H9 (cell line): ENCODE data around the gene TRANK1. TPM values are rescaled to one million over a fixed set of nuclear protein-coding genes. Genes with fewer than 3 reads are reported as not detected.

ENCODE experiments used
- DNase-seq: peaks from one replicate; pipeline ENCODE4 v3.0.0-alpha.2; 2017
- H2AFZ ChIP-seq: one replicate; pipeline ENCODE4 v1.6.1; 2013; ENCODE audit warnings: mild to moderate bottlenecking, low read length, control low read depth, moderate library complexity
- H2AK5ac ChIP-seq: 2 replicates; pipeline ENCODE4 v1.6.1; 2013; ENCODE audit warnings: low read length, control low read depth, mixed read lengths; ENCODE audit not compliant: insufficient read length
- H2BK120ac ChIP-seq: one replicate; pipeline ENCODE4 v1.6.1; 2013; ENCODE audit warnings: low read depth, mild to moderate bottlenecking, low read length, control low read depth, inconsistent platforms; ENCODE audit not compliant: poor library complexity, severe bottlenecking
- H2BK12ac ChIP-seq: 2 replicates; pipeline ENCODE4 v1.6.1; 2013; ENCODE audit warnings: low read length, control low read depth, mixed read lengths, low read depth; ENCODE audit not compliant: insufficient read length
- H2BK15ac ChIP-seq: 2 replicates; pipeline ENCODE4 v1.6.1; 2013; ENCODE audit warnings: low read depth, low read length, control low read depth
- H2BK20ac ChIP-seq: one replicate; pipeline ENCODE4 v1.6.1; 2013; ENCODE audit warnings: low read depth, mild to moderate bottlenecking, low read length, control low read depth, inconsistent platforms; ENCODE audit not compliant: poor library complexity, severe bottlenecking
- H2BK5ac ChIP-seq: 2 replicates; pipeline ENCODE4 v1.6.1; 2013; ENCODE audit warnings: low read length, control low read depth, mixed read lengths; ENCODE audit not compliant: insufficient read length
- H3K14ac ChIP-seq: 2 replicates; pipeline ENCODE4 v1.6.1; 2013; ENCODE audit warnings: low read length, control low read depth; ENCODE audit not compliant: insufficient read depth
- H3K18ac ChIP-seq: 2 replicates; pipeline ENCODE4 v1.6.1; 2013; ENCODE audit warnings: low read depth, mild to moderate bottlenecking, mixed read lengths, low read length, control low read depth; ENCODE audit not compliant: insufficient read length
- H3K23ac ChIP-seq: 2 replicates; pipeline ENCODE4 v1.6.1; 2013; ENCODE audit warnings: low read length, control low read depth, mixed read lengths, low read depth; ENCODE audit not compliant: insufficient read length
- H3K23me2 ChIP-seq: 2 replicates; pipeline ENCODE4 v1.6.1; 2013; ENCODE audit warnings: low read depth, mild to moderate bottlenecking, mixed read lengths, low read length, control low read depth; ENCODE audit not compliant: insufficient read length, poor library complexity, severe bottlenecking
- H3K27ac ChIP-seq: 2 replicates; pipeline ENCODE4 v1.5.1; 2013; ENCODE audit warnings: low read length, control low read depth, mixed read lengths, low read depth; ENCODE audit not compliant: insufficient read length
- H3K27me3 ChIP-seq: 2 replicates; pipeline ENCODE4 v1.6.1; 2013; ENCODE audit warnings: low read length, control low read depth, inconsistent platforms; ENCODE audit not compliant: insufficient read depth
- H3K4ac ChIP-seq: 2 replicates; pipeline ENCODE4 v1.6.1; 2013; ENCODE audit warnings: low read depth, mild to moderate bottlenecking, control low read depth, inconsistent platforms, low read length, moderate library complexity
- H3K4me1 ChIP-seq: 2 replicates; pipeline ENCODE4 v1.6.1; 2013; ENCODE audit warnings: low read length, control low read depth, inconsistent platforms; ENCODE audit not compliant: insufficient read depth
- H3K4me2 ChIP-seq: 2 replicates; pipeline ENCODE4 v1.6.1; 2013; ENCODE audit warnings: low read length, control low read depth, mixed read lengths; ENCODE audit not compliant: insufficient read length, insufficient read depth
- H3K56ac ChIP-seq: 2 replicates; pipeline ENCODE4 v1.6.1; 2013; ENCODE audit warnings: low read depth, mild to moderate bottlenecking, mixed read lengths, low read length, control low read depth; ENCODE audit not compliant: insufficient read length
- H3K79me1 ChIP-seq: 2 replicates; pipeline ENCODE4 v1.6.1; 2013; ENCODE audit warnings: low read depth, mild to moderate bottlenecking, moderate library complexity, low read length, control low read depth, inconsistent platforms; ENCODE audit not compliant: insufficient read depth, poor library complexity, severe bottlenecking
- H3K79me2 ChIP-seq: 2 replicates; pipeline ENCODE4 v1.6.1; 2013; ENCODE audit warnings: low read length, control low read depth, inconsistent platforms; ENCODE audit not compliant: insufficient read depth
- H3K9ac ChIP-seq: 2 replicates; pipeline ENCODE4 v1.6.1; 2013; ENCODE audit warnings: low read length, control low read depth, mixed read lengths; ENCODE audit not compliant: insufficient read length; ENCODE audit errors: extremely low read depth
- H3K9me3 ChIP-seq: one replicate; pipeline ENCODE4 v1.6.1; 2013; ENCODE audit warnings: low read depth, low read length, inconsistent platforms; ENCODE audit not compliant: control insufficient read depth
- H3T11ph ChIP-seq: one replicate; pipeline ENCODE4 v1.6.1; 2013; ENCODE audit warnings: mild to moderate bottlenecking, low read length, control low read depth, inconsistent platforms
- H4K20me1 ChIP-seq: one replicate; pipeline ENCODE4 v1.6.1; 2013; ENCODE audit not compliant: control insufficient read depth, insufficient read length, insufficient read depth
- H4K5ac ChIP-seq: 2 replicates; pipeline ENCODE4 v1.6.1; 2013; ENCODE audit warnings: low read depth, mild to moderate bottlenecking, mixed read lengths, low read length, control low read depth; ENCODE audit not compliant: insufficient read length
- H4K8ac ChIP-seq: replicated peaks from 2 replicates; pipeline ENCODE4 v1.6.1; 2013; ENCODE audit warnings: low read length, control low read depth, mixed read lengths, low read depth; ENCODE audit not compliant: insufficient read length
- H4K91ac ChIP-seq: 2 replicates; pipeline ENCODE4 v1.6.1; 2013; ENCODE audit warnings: low read depth, mild to moderate bottlenecking, moderate library complexity, mixed read lengths, low read length, control low read depth; ENCODE audit not compliant: insufficient read length
- H3K27ac Mint-ChIP-seq, 3 experiments: 2 replicates in 2 of 3; 3 replicates in 1 of 3; pipeline ENCODE4 v1.8.0; 2020 to 2021; ENCODE audit warnings: mixed read lengths in 3 of 3, mild to moderate bottlenecking in 1 of 3, moderate library complexity in 1 of 3
- H3K27me3 Mint-ChIP-seq: 2 replicates; pipeline ENCODE4 v1.8.0; 2021; ENCODE audit warnings: low read depth, mild to moderate bottlenecking, moderate library complexity, mixed read lengths
- H3K36me3 Mint-ChIP-seq, 3 experiments: 2 replicates in 2 of 3; 3 replicates in 1 of 3; pipeline ENCODE4 v1.8.0; 2020 to 2021; ENCODE audit warnings: low read depth in 3 of 3, mixed read lengths in 3 of 3; ENCODE audit not compliant: insufficient read depth in 1 of 3
- H3K4me1 Mint-ChIP-seq, 2 experiments: 2 replicates each; pipeline ENCODE4 v1.8.0; 2020; ENCODE audit warnings: mixed read lengths in 2 of 2
- H3K4me3 Mint-ChIP-seq, 2 experiments: 2 replicates in 1 of 2; 3 replicates in 1 of 2; pipeline ENCODE4 v1.8.0; 2020 to 2021; ENCODE audit warnings: mild to moderate bottlenecking in 2 of 2, mixed read lengths in 2 of 2, moderate library complexity in 1 of 2
- H3K9me3 Mint-ChIP-seq, 2 experiments: 2 replicates in 1 of 2; 3 replicates in 1 of 2; pipeline ENCODE4 v1.8.0; 2020; ENCODE audit warnings: mild to moderate bottlenecking in 2 of 2, mixed read lengths in 2 of 2, moderate library complexity in 1 of 2
- CTCF ChIP-seq: fragments of 200-600 bp; sonication (generic); conservative IDR thresholded peaks from 3 replicates; pipeline ENCODE4 v1.8.0; 2021; ENCODE audit warnings: antibody characterized with exemption, mild to moderate bottlenecking
- WGBS: extraction: QIAGEN DNeasy Blood & Tissue Kit; methylation state at CpG from one replicate; pipeline ENCODE4 v1.1.7; 2013; ENCODE audit warnings: missing lambda C conversion rate, low lambda C conversion rate, mixed read lengths; ENCODE audit not compliant: insufficient read length; ENCODE audit errors: extremely low coverage; 5-methylcytosine and 5-hydroxymethylcytosine counted together
- total RNA-seq: library from RNA; stranded (reverse); gene quantifications from 2 replicates; pipeline ENCODE4 v1.2.1, GENCODE V29; 2021

Gene TRANK1
- total RNA-seq, 1 experiment from 2014 or later, result 5.9 TPM

GRCh38 chr3:36908647-36909180 is 36.1 kb downstream of the TRANK1 start:
- Histone ChIP-seq H3K18ac (no peak overlapping the region), H3K79me1 (no peaks in the 10 kb centered on the region), H2AFZ (no peak overlapping the region), H2BK5ac (no peak overlapping the region), H3K27ac (no peak overlapping the region), H2BK15ac (no peak overlapping the region), H3K23ac (no peak overlapping the region), H3K9ac (no peak overlapping the region), H4K91ac (no peak overlapping the region), H4K20me1 (no peaks in the 10 kb centered on the region), H3K56ac (no peak overlapping the region), H2AK5ac (no peak overlapping the region), H2BK120ac (no peak overlapping the region), H3K27me3 (no peaks in the 10 kb centered on the region), H4K5ac (no peak overlapping the region), H3K23me2 (no peaks in the 10 kb centered on the region), H3K4me2 (no peak overlapping the region), H2BK12ac (no peak overlapping the region), H3K14ac (no peak overlapping the region), H3K79me2 (no peaks in the 10 kb centered on the region), H3K4me1 (no peaks in the 10 kb centered on the region; the same call in 1 of the 2 replicates), H2BK20ac (no peak overlapping the region), H3K4ac (no peak overlapping the region), H3T11ph (no peak overlapping the region), H3K9me3 (no peaks in the 10 kb centered on the region), H4K8ac (no peak overlapping the region)
- TF ChIP-seq CTCF, result no peak
- Mint-ChIP-seq H3K9me3 (no peaks in the 10 kb centered on the region; a peak in 1 of 5 replicates), H3K4me3 (no peak overlapping the region), H3K27me3 (no peaks in the 10 kb centered on the region), H3K4me1 (peaks cover 9 to 11% of the 10 kb centered on the region in 2 experiments), H3K27ac (no peak overlapping the region; a peak in 2 of 7 replicates), H3K36me3 (no peaks in the 10 kb centered on the region)
- DNase-seq, result no peak
- WGBS, result no CpG with 5 or more reads among the region's 1 CpG
